Uterus (tissue), 2 donors: ENCODE data around the gene JUNB.

Source experiments
- CTCF ChIP-seq, 4 experiments: fragments of 200-600 bp in 2 of 4; fragments of 450-650 bp in 2 of 4; sonication (generic) in 2 of 4; IDR thresholded peaks; one replicate each; pipeline ENCODE4 v1.5.1; 2016 to 2019; ENCODE audit warnings: antibody characterized with exemption in 4 of 4, mild to moderate bottlenecking in 2 of 4, moderate library complexity in 1 of 4
- POLR2A ChIP-seq, 2 donors: fragments of 450-650 bp; IDR thresholded peaks; one replicate each; pipeline ENCODE4 v1.6.1; 2016; ENCODE audit warnings: antibody characterized with exemption in 2 of 2, mild to moderate bottlenecking in 1 of 2, moderate library complexity in 1 of 2

DNA sequence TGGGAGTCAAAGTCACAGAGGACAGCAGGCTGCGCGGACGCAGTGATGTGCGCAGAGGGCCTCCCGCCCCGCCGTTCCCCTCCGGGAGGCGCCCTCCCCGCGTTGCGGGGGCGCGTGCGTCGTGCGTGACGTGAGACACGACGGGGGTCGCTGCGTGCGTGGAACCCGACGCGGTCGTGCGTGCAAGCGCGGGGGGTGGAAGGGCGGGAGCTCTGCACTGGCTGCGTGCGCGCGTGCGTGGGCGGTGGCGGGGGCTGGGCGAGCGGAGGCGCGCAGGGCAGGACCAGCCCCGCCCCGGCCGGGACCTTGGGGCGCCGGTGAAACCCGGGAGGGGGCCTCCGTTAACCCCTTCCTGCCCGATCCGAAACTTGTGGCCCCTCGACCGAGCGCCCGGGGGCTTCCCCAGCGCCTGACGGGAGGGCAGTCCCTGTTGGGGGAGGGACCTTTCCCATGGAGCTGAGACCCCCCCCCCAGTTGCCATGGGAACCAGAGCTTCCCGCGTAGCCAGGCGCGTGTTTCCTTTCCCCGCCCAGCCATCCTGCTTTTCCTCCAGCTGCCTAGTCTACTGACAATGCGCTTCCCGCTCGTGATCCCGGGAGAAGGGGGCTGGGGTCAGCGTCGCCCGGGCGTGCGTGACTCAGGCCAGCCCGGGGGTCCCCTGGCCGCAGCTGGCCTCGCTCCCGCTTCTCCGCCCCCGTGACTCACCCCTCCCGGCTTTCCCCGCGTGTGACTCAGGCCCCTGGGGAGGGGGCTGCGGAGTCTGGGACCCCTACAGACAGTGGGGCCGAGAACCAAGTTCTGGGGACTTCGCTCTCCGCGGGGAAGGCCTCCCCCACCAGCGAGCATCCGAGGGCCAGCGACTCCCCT lies 8.6 kb upstream of the JUNB start:
- TF ChIP-seq CTCF (IDR thresholded peaks at IDR 0.05): peak in 1 of 4 experiments; percentile 11
- TF ChIP-seq POLR2A (IDR thresholded peaks at IDR 0.05): peak; percentile 18 to 73
